Adrenal gland (tissue), 12 donors: ENCODE data around the gene PTRHD1. TPM values are rescaled to one million over a fixed set of nuclear protein-coding genes. Genes with fewer than 3 reads are reported as not detected.

ENCODE experiments used
- DNase-seq, 7 donors: peaks; one replicate each; pipeline ENCODE4 v3.0.0-alpha.2; 2019 to 2020
- H3K27ac ChIP-seq, 5 donors: fragments of 200-600 bp; sonication (generic) in 4 of 5; 1 replicate in 3 of 5; 2 replicates in 2 of 5; pipeline versions ENCODE4 v1.5.1 to v1.8.0; 2016 to 2020; ENCODE audit warnings: mild to moderate bottlenecking in 1 of 5
- H3K27me3 ChIP-seq: fragments of 200-600 bp; 2 replicates; pipeline ENCODE4 v1.8.0; 2021
- H3K36me3 ChIP-seq, 2 donors: fragments of 200-600 bp; replicated peaks in 1 of 2; 1 replicate in 1 of 2; 2 replicates in 1 of 2; pipeline versions ENCODE4 v1.5.1 to v1.8.0; 2018 to 2022
- H3K4me1 ChIP-seq, 2 donors: fragments of 200-600 bp; replicated peaks in 1 of 2; 1 replicate in 1 of 2; 2 replicates in 1 of 2; pipeline versions ENCODE4 v1.5.1 to v1.8.0; 2018 to 2021
- H3K4me3 ChIP-seq, 4 donors: fragments of 200-600 bp; sonication (generic) in 3 of 4; one replicate each; pipeline ENCODE4 v1.5.1; 2016 to 2018
- H3K9me3 ChIP-seq, 3 donors: fragments of 200-600 bp; sonication (generic) in 1 of 3; replicated peaks in 1 of 3; 1 replicate in 2 of 3; 2 replicates in 1 of 3; pipeline versions ENCODE4 v1.5.1 to v1.8.0; 2016 to 2021
- POLR2A ChIP-seq, 2 donors: fragments of 450-650 bp; IDR thresholded peaks; one replicate each; pipeline ENCODE4 v1.6.1; 2017; ENCODE audit warnings: antibody characterized with exemption in 2 of 2, mild to moderate bottlenecking in 2 of 2, moderate library complexity in 1 of 2
- WGBS, 4 donors: extraction: QIAGEN DNeasy Blood & Tissue Kit in 2 of 4; methylation state at CpG; one replicate each; pipeline versions ENCODE4 v1.1.5 to v1.1.7; 2013 to 2017; 5-methylcytosine and 5-hydroxymethylcytosine counted together
- intact Hi-C, 2 donors: fragments of 100-400 bp; cut with DNase I; formaldehyde crosslinking; loops; one replicate each; pipeline versions ENCODE4 v1.14.1 to v1.15.0; 2022 to 2023
- polyA plus RNA-seq, 3 donors: library from polyadenylated mRNA; stranded (reverse); fragments of 200-250 nt in 2 of 3; fragments of 350-450 nt in 1 of 3; fragmentation: Illumina TruSeq in 1 of 3; extraction: RNeasy Lipid Tissue Mini Kit (QIAGEN cat#74804) in 1 of 3; gene quantifications; one replicate each; pipeline ENCODE4 v1.2.3, GENCODE V29; 2013 to 2014
- total RNA-seq, 9 donors: library from RNA; depleted of rRNA in 4 of 9; stranded (reverse); fragments of >200 nt in 4 of 9; fragments of 120-200 nt in 1 of 9; fragmentation: NEBNext Ultra II Directional in 1 of 9; extraction: Animal tissue kit (Norgen Biotek cat#: 25700) in 1 of 9; gene quantifications; one replicate each; pipeline versions ENCODE4 v1.1.0 to v1.2.4, GENCODE V29; 2013 to 2023
- TF ChIP-seq, protein P1 (sequence below), 6 experiments: fragments of 450-650 bp in 4 of 6; fragments of 200-600 bp in 2 of 6; sonication (generic) in 1 of 6; IDR thresholded peaks; 1 replicate in 5 of 6; 2 replicates in 1 of 6; pipeline versions ENCODE4 v1.5.1 to v1.8.0; 2016 to 2021; ENCODE audit warnings: antibody characterized with exemption in 6 of 6, mild to moderate bottlenecking in 2 of 6, moderate library complexity in 1 of 6
- donor health status: healthy with polysubstance abuse.
- donor health status: Bipolar disorder and iron deficiency.
- donor health status: DM: yes; HTN: yes; CAD: no.
- donor health status: DM: no; HTN: no; CAD: no.
- donor health status: DM: no; HTN: no; CAD: no.
- donor health status: DM: yes; HTN: yes; CAD: no.

PTRHD1 gene
- total and polyA plus RNA-seq, 12 donors = 18.6 to 87.3 (median 53.3) TPM

DNA sequence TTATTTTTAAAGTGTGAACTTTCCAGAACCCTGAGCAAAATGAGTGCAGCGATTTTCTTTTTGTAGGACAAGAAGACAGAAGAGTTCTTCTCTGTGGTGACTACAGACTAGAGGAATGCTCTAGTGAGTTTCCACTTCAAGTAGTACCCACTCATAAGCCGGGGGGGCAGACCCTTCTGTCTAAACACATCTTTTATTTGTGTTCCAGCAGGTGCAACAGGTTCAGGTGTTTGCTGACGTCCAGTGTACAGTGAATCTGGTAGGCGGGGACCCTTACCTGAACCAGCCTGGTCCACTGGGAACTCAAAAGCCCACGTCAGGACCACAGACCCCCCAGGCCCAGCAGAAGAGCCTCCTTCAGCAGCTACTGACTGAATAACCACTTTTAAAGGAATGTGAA is 25.2 kb downstream of the PTRHD1 start:
- Histone ChIP-seq H3K27me3 (no peaks in the 10 kb centered on the region), H3K4me1 (peaks cover 29 to 58% of the 10 kb centered on the region in 2 donors), H3K36me3 (peaks cover 0 to 9% of the 10 kb centered on the region in 2 donors), H3K4me3 (no peak overlapping the region), H3K9me3 (no peaks in the 10 kb centered on the region), H3K27ac (peak overlapping the region in 3 of 5 donors; percentile 47 to 61 (median 56))
- 76 to 90% (median 86%) methylated on average over 5 of the region's 5 CpGs for WGBS, 4 donors
- TF ChIP-seq, protein P1, sequence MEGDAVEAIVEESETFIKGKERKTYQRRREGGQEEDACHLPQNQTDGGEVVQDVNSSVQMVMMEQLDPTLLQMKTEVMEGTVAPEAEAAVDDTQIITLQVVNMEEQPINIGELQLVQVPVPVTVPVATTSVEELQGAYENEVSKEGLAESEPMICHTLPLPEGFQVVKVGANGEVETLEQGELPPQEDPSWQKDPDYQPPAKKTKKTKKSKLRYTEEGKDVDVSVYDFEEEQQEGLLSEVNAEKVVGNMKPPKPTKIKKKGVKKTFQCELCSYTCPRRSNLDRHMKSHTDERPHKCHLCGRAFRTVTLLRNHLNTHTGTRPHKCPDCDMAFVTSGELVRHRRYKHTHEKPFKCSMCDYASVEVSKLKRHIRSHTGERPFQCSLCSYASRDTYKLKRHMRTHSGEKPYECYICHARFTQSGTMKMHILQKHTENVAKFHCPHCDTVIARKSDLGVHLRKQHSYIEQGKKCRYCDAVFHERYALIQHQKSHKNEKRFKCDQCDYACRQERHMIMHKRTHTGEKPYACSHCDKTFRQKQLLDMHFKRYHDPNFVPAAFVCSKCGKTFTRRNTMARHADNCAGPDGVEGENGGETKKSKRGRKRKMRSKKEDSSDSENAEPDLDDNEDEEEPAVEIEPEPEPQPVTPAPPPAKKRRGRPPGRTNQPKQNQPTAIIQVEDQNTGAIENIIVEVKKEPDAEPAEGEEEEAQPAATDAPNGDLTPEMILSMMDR (IDR thresholded peaks at IDR 0.05) = no peak
- intact Hi-C loops = no loop called here
- DNase-seq = peak in 2 of 7 donors; percentile 24 to 33

DNA sequence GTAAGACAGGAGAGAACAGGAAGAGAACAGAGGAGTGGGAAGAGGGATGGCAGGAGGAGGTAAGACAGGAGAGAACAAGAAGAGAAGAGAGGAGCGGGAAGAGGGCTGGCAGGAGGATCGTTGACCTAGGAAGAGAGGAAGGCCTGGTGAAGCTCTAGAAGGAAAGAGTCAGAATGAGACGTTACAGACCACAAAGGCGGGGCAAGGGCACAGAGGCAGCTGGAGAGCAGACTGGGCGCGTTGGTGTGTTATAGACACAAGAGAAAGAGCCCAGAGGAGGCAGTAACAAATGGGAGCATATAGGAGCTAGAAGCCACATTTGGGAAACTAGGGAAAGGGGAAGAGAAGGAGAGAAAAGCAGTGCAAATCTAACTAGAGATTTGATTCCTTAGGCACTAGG is 26.6 kb downstream of the PTRHD1 start:
- 84 to 92% (median 90%) methylated on average over 6 of the region's 6 CpGs for WGBS, 4 donors
- H3K27ac ChIP-seq = peak overlapping the region in 1 of 5 donors; percentile 56

DNA sequence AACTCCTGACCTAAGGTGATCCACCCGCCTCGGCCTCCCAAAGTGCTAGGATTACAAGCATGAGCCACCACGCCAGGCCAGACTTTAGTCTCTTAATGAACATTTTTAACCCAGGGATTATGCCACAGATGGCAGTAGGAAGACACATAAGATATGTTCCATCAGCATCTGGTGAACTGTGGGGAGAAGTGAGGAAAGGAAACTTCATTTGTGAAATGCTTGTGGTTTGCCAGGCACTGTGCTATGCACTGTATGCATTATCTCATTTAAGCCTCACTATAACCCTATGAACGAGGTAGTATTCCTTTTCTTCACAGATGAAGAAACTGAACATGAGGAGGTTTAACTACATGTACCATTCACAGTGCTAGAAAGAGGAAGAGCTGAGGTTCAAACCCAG is 29.3 kb downstream of the PTRHD1 start:
- no peaks in the 10 kb centered on the region for H3K27me3 ChIP-seq
- H3K4me1 ChIP-seq = peaks cover 11 to 20% of the 10 kb centered on the region in 2 donors
- intact Hi-C loops = no loop called here
- H3K27ac ChIP-seq = no peak overlapping the region
- no peak overlapping the region for H3K4me3 ChIP-seq
- no peaks in the 10 kb centered on the region for H3K9me3 ChIP-seq
- TF ChIP-seq POLR2A (IDR thresholded peaks at IDR 0.05) = no peak
- TF ChIP-seq, protein P1 (IDR thresholded peaks at IDR 0.05) = no peak
- 91 to 96% (median 94%) methylated on average over 4 of the region's 4 CpGs for WGBS, 4 donors
- peaks cover 0 to 15% of the 10 kb centered on the region in 2 donors for H3K36me3 ChIP-seq
- DNase-seq = no peak

More for the DNA sequence above, 26.6 kb downstream of the PTRHD1 start:
- H3K36me3 ChIP-seq = peaks cover 0 to 9% of the 10 kb centered on the region in 2 donors
- intact Hi-C loops = no loop called here
- no peak overlapping the region for H3K4me3 ChIP-seq
- H3K9me3 ChIP-seq = no peaks in the 10 kb centered on the region
- no peak for DNase-seq
- H3K27me3 ChIP-seq = no peaks in the 10 kb centered on the region
- TF ChIP-seq POLR2A (IDR thresholded peaks at IDR 0.05) = no peak
- TF ChIP-seq, protein P1 (IDR thresholded peaks at IDR 0.05) = no peak
- peaks cover 33 to 47% of the 10 kb centered on the region in 2 donors for H3K4me1 ChIP-seq

DNA sequence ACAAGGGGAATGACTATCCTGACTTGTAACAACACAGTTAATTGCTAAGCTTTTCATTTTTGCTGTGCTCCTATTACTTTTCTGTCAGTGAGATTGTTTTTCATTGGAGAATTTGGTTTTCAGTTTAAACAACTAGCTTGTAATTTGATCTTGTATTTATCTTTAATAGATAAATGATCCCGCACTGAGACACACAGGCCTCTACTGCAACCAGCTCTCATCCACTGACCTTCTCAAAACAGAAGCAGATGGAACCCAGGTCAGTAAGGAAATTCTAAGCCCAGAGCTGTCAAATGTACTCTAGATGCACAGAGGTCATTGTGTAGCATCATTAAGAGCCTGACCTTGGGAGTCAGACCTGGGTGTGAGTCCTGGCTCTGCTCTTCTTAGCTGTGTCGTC is 30.7 kb downstream of the PTRHD1 start:
- intact Hi-C loops = no loop called here
- no peak for DNase-seq
- H3K4me3 ChIP-seq = no peak overlapping the region
- H3K27ac ChIP-seq = no peak overlapping the region
- H3K4me1 ChIP-seq = peaks cover 5 to 8% of the 10 kb centered on the region in 2 donors
- peaks cover 0 to 25% of the 10 kb centered on the region in 2 donors for H3K36me3 ChIP-seq
- no peaks in the 10 kb centered on the region for H3K9me3 ChIP-seq
- WGBS, 4 donors = 29 to 39% (median 36%) methylated on average over 2 of the region's 2 CpGs
- no peak for TF ChIP-seq POLR2A (IDR thresholded peaks at IDR 0.05)
- TF ChIP-seq, protein P1 (IDR thresholded peaks at IDR 0.05) = no peak
- H3K27me3 ChIP-seq = no peaks in the 10 kb centered on the region
